Measurements from ENCODE around the gene ANP32B.

The ANP32B gene

GRCh38 chr9:98046180-98046543 lies 63.0 kb downstream of the ANP32B start:
- TF ChIP-seq, protein P1, sequence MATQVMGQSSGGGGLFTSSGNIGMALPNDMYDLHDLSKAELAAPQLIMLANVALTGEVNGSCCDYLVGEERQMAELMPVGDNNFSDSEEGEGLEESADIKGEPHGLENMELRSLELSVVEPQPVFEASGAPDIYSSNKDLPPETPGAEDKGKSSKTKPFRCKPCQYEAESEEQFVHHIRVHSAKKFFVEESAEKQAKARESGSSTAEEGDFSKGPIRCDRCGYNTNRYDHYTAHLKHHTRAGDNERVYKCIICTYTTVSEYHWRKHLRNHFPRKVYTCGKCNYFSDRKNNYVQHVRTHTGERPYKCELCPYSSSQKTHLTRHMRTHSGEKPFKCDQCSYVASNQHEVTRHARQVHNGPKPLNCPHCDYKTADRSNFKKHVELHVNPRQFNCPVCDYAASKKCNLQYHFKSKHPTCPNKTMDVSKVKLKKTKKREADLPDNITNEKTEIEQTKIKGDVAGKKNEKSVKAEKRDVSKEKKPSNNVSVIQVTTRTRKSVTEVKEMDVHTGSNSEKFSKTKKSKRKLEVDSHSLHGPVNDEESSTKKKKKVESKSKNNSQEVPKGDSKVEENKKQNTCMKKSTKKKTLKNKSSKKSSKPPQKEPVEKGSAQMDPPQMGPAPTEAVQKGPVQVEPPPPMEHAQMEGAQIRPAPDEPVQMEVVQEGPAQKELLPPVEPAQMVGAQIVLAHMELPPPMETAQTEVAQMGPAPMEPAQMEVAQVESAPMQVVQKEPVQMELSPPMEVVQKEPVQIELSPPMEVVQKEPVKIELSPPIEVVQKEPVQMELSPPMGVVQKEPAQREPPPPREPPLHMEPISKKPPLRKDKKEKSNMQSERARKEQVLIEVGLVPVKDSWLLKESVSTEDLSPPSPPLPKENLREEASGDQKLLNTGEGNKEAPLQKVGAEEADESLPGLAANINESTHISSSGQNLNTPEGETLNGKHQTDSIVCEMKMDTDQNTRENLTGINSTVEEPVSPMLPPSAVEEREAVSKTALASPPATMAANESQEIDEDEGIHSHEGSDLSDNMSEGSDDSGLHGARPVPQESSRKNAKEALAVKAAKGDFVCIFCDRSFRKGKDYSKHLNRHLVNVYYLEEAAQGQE (IDR thresholded peaks at IDR 0.05; ENCODE audit: insufficient read depth in 1 of 2, low read depth in 2 of 2, low read length in 2 of 2) = no peak
- TF ChIP-seq TAF1 (IDR thresholded peaks at IDR 0.05; ENCODE audit: borderline replicate concordance, insufficient read depth, low read length) (no peak), POLR2AphosphoS5 (IDR thresholded peaks at IDR 0.05; ENCODE audit: low read depth, low read length) (no peak), SIN3A (IDR thresholded peaks at IDR 0.05; ENCODE audit: borderline replicate concordance, insufficient read depth, low read length) (no peak), FOXP2 (optimal IDR thresholded peaks at IDR 0.05; ENCODE audit: borderline replicate concordance, extremely low read depth, extremely low read length, insufficient read depth) (no peak)

- TF ChIP-seq, protein P1 (IDR thresholded peaks at IDR 0.05; ENCODE audit: insufficient read depth in 1 of 2, low read depth in 2 of 2, low read length in 2 of 2) = no peak
- no peak for TF ChIP-seq TAF1 (IDR thresholded peaks at IDR 0.05; ENCODE audit: borderline replicate concordance, insufficient read depth, low read length)
- no peak for TF ChIP-seq FOXP2 (optimal IDR thresholded peaks at IDR 0.05; ENCODE audit: borderline replicate concordance, extremely low read depth, extremely low read length, insufficient read depth)
- TF ChIP-seq SIN3A (IDR thresholded peaks at IDR 0.05; ENCODE audit: borderline replicate concordance, insufficient read depth, low read length) = no peak
- TF ChIP-seq POLR2AphosphoS5 (IDR thresholded peaks at IDR 0.05; ENCODE audit: low read depth, low read length) = no peak
Observed at GRCh38 chr9:98047002-98047401, 63.9 kb downstream of the ANP32B start.

DNA sequence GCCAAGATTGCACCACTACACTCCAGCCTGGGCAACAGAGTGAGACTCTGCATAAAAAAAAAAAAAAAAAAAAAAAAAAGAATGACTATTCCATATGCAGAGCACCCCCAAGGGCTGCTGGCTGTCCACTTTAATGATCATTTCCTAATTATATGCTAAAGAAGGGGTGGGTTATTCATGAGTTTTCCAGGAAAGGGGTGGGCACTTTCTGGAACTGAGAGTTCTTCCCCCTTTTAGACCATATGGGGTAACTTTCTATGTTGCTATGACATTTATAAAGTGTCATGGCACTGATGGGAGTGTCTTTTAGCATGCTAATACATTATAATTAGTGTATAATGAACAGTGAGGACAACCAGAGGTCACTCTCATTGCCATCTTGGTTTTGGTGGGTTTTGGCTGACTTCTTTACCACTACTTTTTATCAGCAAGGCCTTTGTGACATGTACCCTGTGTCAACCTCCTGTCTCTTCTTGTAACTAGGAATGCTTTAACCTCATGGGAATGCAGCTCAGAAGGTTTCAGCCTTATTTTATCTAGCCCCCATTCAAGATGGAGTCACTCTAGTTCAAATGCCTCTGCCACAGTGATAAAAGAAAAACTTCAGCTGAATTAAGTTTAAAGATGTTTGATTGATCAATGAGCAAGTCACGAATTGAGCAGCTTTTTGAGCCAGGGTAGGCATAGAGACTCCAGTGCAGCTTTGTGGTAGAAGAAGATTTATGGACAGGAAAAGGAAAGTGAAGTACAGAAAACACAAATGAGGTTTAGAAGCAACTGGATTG lies 66.3 kb downstream of the ANP32B start:
- TF ChIP-seq, protein P1 (IDR thresholded peaks at IDR 0.05; ENCODE audit: insufficient read depth in 1 of 2, low read depth in 2 of 2, low read length in 2 of 2) = no peak
- no peak for TF ChIP-seq FOXP2 (optimal IDR thresholded peaks at IDR 0.05; ENCODE audit: borderline replicate concordance, extremely low read depth, extremely low read length, insufficient read depth)
- TF ChIP-seq TAF1 (IDR thresholded peaks at IDR 0.05; ENCODE audit: borderline replicate concordance, insufficient read depth, low read length) = no peak
- TF ChIP-seq POLR2AphosphoS5 (IDR thresholded peaks at IDR 0.05; ENCODE audit: low read depth, low read length) = no peak
- TF ChIP-seq SIN3A (IDR thresholded peaks at IDR 0.05; ENCODE audit: borderline replicate concordance, insufficient read depth, low read length) = no peak

GRCh38 chr9:98050351-98050750 lies 67.2 kb downstream of the ANP32B start:
- TF ChIP-seq POLR2AphosphoS5 (IDR thresholded peaks at IDR 0.05; ENCODE audit: low read depth, low read length) (no peak), FOXP2 (optimal IDR thresholded peaks at IDR 0.05; ENCODE audit: borderline replicate concordance, extremely low read depth, extremely low read length, insufficient read depth) (no peak), SIN3A (IDR thresholded peaks at IDR 0.05; ENCODE audit: borderline replicate concordance, insufficient read depth, low read length) (no peak), TAF1 (IDR thresholded peaks at IDR 0.05; ENCODE audit: borderline replicate concordance, insufficient read depth, low read length) (no peak)
- TF ChIP-seq, protein P1 (IDR thresholded peaks at IDR 0.05; ENCODE audit: insufficient read depth in 1 of 2, low read depth in 2 of 2, low read length in 2 of 2) = no peak

Measured in PFSK-1 (cell line).